ENCODE measurements around the gene EMID1.

Gene EMID1

GRCh38 chr22:29300807-29301601 is 95.3 kb downstream of the EMID1 start:
- no peak for DNase-seq

- DNase-seq = no peak
Observed at GRCh38 chr22:29301716-29302401, 96.2 kb downstream of the EMID1 start.

- DNase-seq = no peak
Observed at GRCh38 chr22:29302402-29302680, 96.6 kb downstream of the EMID1 start.

- DNase-seq = no peak
Observed at GRCh38 chr22:29302681-29303465, 97.2 kb downstream of the EMID1 start.

- DNase-seq = no peak
Observed at GRCh38 chr22:29305836-29306174, 100.1 kb downstream of the EMID1 start.

GRCh38 chr22:29306175-29306834 is 100.6 kb downstream of the EMID1 start, which contains the start of gene GAS2L1:
Gene GAS2L1, plus strand, starts transcription at chr22:29306650. Its CDS starts 1,456 bp downstream, at chr22:29308106.
- DNase-seq = peak; percentile 65

GRCh38 chr22:29306835-29307595 is 101.3 kb downstream of the EMID1 start:
- peak; percentile 55 for DNase-seq

GRCh38 chr22:29307596-29308147 is 102.0 kb downstream of the EMID1 start:
- DNase-seq = no peak

- DNase-seq = no peak
Observed at GRCh38 chr22:29308148-29308790, 102.6 kb downstream of the EMID1 start.

- DNase-seq = no peak
Observed at GRCh38 chr22:29308791-29309262, 103.1 kb downstream of the EMID1 start.

All from NCI-H2171 (cell line).